ENCODE measurements around the gene STEAP1B.

The STEAP1B gene

GRCh38 chr7:22385326-22385725, 114.7 kb downstream of the STEAP1B start:
- DNase-seq (ENCODE audit: low read depth, low spot score), result no peak
- Histone ChIP-seq H3K36me3 (ENCODE audit: insufficient read depth, insufficient read length, low read length) (no peaks in the 10 kb centered on the region), H3K27me3 (ENCODE audit: insufficient read depth, insufficient read length) (no peaks in the 10 kb centered on the region), H3K9ac (ENCODE audit: insufficient read length, low read depth) (no peak overlapping the region), H3K4me3 (ENCODE audit: insufficient read length, low read depth) (no peak overlapping the region), H3K9me3 (ENCODE audit: insufficient read depth, low read length) (no peaks in the 10 kb centered on the region), H3K4me1 (ENCODE audit: insufficient read depth, insufficient read length) (no peaks in the 10 kb centered on the region)
- TF ChIP-seq SUZ12 (IDR thresholded peaks at IDR 0.05; ENCODE audit: extremely low read depth, insufficient read depth, insufficient read length), result no peak
- no peak for TF ChIP-seq ZNF274 (IDR thresholded peaks at IDR 0.05; ENCODE audit: low read depth, low read length)
- no peak for TF ChIP-seq YY1 (IDR thresholded peaks at IDR 0.05; ENCODE audit: insufficient read depth, insufficient read length)

GRCh38 chr7:22380333-22380732, 119.7 kb downstream of the STEAP1B start:
- Histone ChIP-seq H3K27me3 (ENCODE audit: insufficient read depth, insufficient read length) (no peaks in the 10 kb centered on the region), H3K4me3 (ENCODE audit: insufficient read length, low read depth) (no peak overlapping the region), H3K4me1 (ENCODE audit: insufficient read depth, insufficient read length) (no peaks in the 10 kb centered on the region), H3K9ac (ENCODE audit: insufficient read length, low read depth) (no peak overlapping the region), H3K9me3 (ENCODE audit: insufficient read depth, low read length) (no peaks in the 10 kb centered on the region), H3K36me3 (ENCODE audit: insufficient read depth, insufficient read length, low read length) (no peaks in the 10 kb centered on the region)
- no peak for TF ChIP-seq ZNF274 (IDR thresholded peaks at IDR 0.05; ENCODE audit: low read depth, low read length)
- no peak for TF ChIP-seq YY1 (IDR thresholded peaks at IDR 0.05; ENCODE audit: insufficient read depth, insufficient read length)
- TF ChIP-seq SUZ12 (IDR thresholded peaks at IDR 0.05; ENCODE audit: extremely low read depth, insufficient read depth, insufficient read length), result no peak
- no peak for DNase-seq (ENCODE audit: low read depth, low spot score)

GRCh38 chr7:22378199-22378980, 121.6 kb downstream of the STEAP1B start:
- DNase-seq (ENCODE audit: low read depth, low spot score), result no peak
- H3K27me3 ChIP-seq (ENCODE audit: insufficient read depth, insufficient read length), result no peaks in the 10 kb centered on the region
- H3K9ac ChIP-seq (ENCODE audit: insufficient read length, low read depth), result no peak overlapping the region
- H3K36me3 ChIP-seq (ENCODE audit: insufficient read depth, insufficient read length, low read length), result no peaks in the 10 kb centered on the region
- no peaks in the 10 kb centered on the region for H3K9me3 ChIP-seq (ENCODE audit: insufficient read depth, low read length)
- no peak for TF ChIP-seq ZNF274 (IDR thresholded peaks at IDR 0.05; ENCODE audit: low read depth, low read length)
- TF ChIP-seq SUZ12 (IDR thresholded peaks at IDR 0.05; ENCODE audit: extremely low read depth, insufficient read depth, insufficient read length), result no peak
- no peak for TF ChIP-seq YY1 (IDR thresholded peaks at IDR 0.05; ENCODE audit: insufficient read depth, insufficient read length)
- H3K4me1 ChIP-seq (ENCODE audit: insufficient read depth, insufficient read length), result no peaks in the 10 kb centered on the region
- no peak overlapping the region for H3K4me3 ChIP-seq (ENCODE audit: insufficient read length, low read depth)

GRCh38 chr7:22377703-22378102, 122.3 kb downstream of the STEAP1B start:
- H3K4me1 ChIP-seq (ENCODE audit: insufficient read depth, insufficient read length), result no peaks in the 10 kb centered on the region
- H3K9me3 ChIP-seq (ENCODE audit: insufficient read depth, low read length), result no peaks in the 10 kb centered on the region
- no peak for DNase-seq (ENCODE audit: low read depth, low spot score)
- no peak overlapping the region for H3K4me3 ChIP-seq (ENCODE audit: insufficient read length, low read depth)
- no peak overlapping the region for H3K9ac ChIP-seq (ENCODE audit: insufficient read length, low read depth)
- TF ChIP-seq YY1 (IDR thresholded peaks at IDR 0.05; ENCODE audit: insufficient read depth, insufficient read length) (no peak), ZNF274 (IDR thresholded peaks at IDR 0.05; ENCODE audit: low read depth, low read length) (no peak), SUZ12 (IDR thresholded peaks at IDR 0.05; ENCODE audit: extremely low read depth, insufficient read depth, insufficient read length) (no peak)
- H3K36me3 ChIP-seq (ENCODE audit: insufficient read depth, insufficient read length, low read length), result no peaks in the 10 kb centered on the region
- no peaks in the 10 kb centered on the region for H3K27me3 ChIP-seq (ENCODE audit: insufficient read depth, insufficient read length)

GRCh38 chr7:22375359-22376048, 124.5 kb downstream of the STEAP1B start:
- Histone ChIP-seq H3K4me1 (ENCODE audit: insufficient read depth, insufficient read length) (no peaks in the 10 kb centered on the region), H3K9me3 (ENCODE audit: insufficient read depth, low read length) (no peaks in the 10 kb centered on the region), H3K27me3 (ENCODE audit: insufficient read depth, insufficient read length) (no peaks in the 10 kb centered on the region), H3K9ac (ENCODE audit: insufficient read length, low read depth) (no peak overlapping the region), H3K4me3 (ENCODE audit: insufficient read length, low read depth) (no peak overlapping the region), H3K36me3 (ENCODE audit: insufficient read depth, insufficient read length, low read length) (no peaks in the 10 kb centered on the region)
- no peak for TF ChIP-seq SUZ12 (IDR thresholded peaks at IDR 0.05; ENCODE audit: extremely low read depth, insufficient read depth, insufficient read length)
- TF ChIP-seq ZNF274 (IDR thresholded peaks at IDR 0.05; ENCODE audit: low read depth, low read length), result no peak
- TF ChIP-seq YY1 (IDR thresholded peaks at IDR 0.05; ENCODE audit: insufficient read depth, insufficient read length), result no peak
- DNase-seq (ENCODE audit: low read depth, low spot score), result no peak

GRCh38 chr7:22373911-22374310, 126.1 kb downstream of the STEAP1B start:
- TF ChIP-seq ZNF274 (IDR thresholded peaks at IDR 0.05; ENCODE audit: low read depth, low read length) (no peak), YY1 (IDR thresholded peaks at IDR 0.05; ENCODE audit: insufficient read depth, insufficient read length) (no peak), SUZ12 (IDR thresholded peaks at IDR 0.05; ENCODE audit: extremely low read depth, insufficient read depth, insufficient read length) (no peak)
- no peaks in the 10 kb centered on the region for H3K9me3 ChIP-seq (ENCODE audit: insufficient read depth, low read length)
- no peak overlapping the region for H3K9ac ChIP-seq (ENCODE audit: insufficient read length, low read depth)
- H3K4me1 ChIP-seq (ENCODE audit: insufficient read depth, insufficient read length), result no peaks in the 10 kb centered on the region
- no peak overlapping the region for H3K4me3 ChIP-seq (ENCODE audit: insufficient read length, low read depth)
- no peaks in the 10 kb centered on the region for H3K36me3 ChIP-seq (ENCODE audit: insufficient read depth, insufficient read length, low read length)
- H3K27me3 ChIP-seq (ENCODE audit: insufficient read depth, insufficient read length), result no peaks in the 10 kb centered on the region
- DNase-seq (ENCODE audit: low read depth, low spot score), result no peak

- H3K36me3 ChIP-seq (ENCODE audit: insufficient read depth, insufficient read length, low read length), result no peaks in the 10 kb centered on the region
- no peaks in the 10 kb centered on the region for H3K9me3 ChIP-seq (ENCODE audit: insufficient read depth, low read length)
- H3K27me3 ChIP-seq (ENCODE audit: insufficient read depth, insufficient read length), result no peaks in the 10 kb centered on the region
- H3K4me3 ChIP-seq (ENCODE audit: insufficient read length, low read depth), result no peak overlapping the region
- TF ChIP-seq SUZ12 (IDR thresholded peaks at IDR 0.05; ENCODE audit: extremely low read depth, insufficient read depth, insufficient read length) (no peak), YY1 (IDR thresholded peaks at IDR 0.05; ENCODE audit: insufficient read depth, insufficient read length) (no peak), ZNF274 (IDR thresholded peaks at IDR 0.05; ENCODE audit: low read depth, low read length) (no peak)
- no peak overlapping the region for H3K9ac ChIP-seq (ENCODE audit: insufficient read length, low read depth)
- H3K4me1 ChIP-seq (ENCODE audit: insufficient read depth, insufficient read length), result no peaks in the 10 kb centered on the region
- no peak for DNase-seq (ENCODE audit: low read depth, low spot score)
Measured at GRCh38 chr7:22373388-22373787, 126.6 kb downstream of the STEAP1B start.
